ENCODE measurements around the gene MAN1C1.
"Not testable (repeated sequence)": the region's sequence is repeated elsewhere in the genome, so short reads cannot be mapped to it uniquely, and the experiment has no call there.

Gene MAN1C1

GRCh38 chr1:25724201-25724600 lies 107.6 kb downstream of the MAN1C1 start:
- no peak for DNase-seq

GRCh38 chr1:25724966-25725365 lies 108.4 kb downstream of the MAN1C1 start:
- no peak for DNase-seq

GRCh38 chr1:25725482-25725881 lies 108.9 kb downstream of the MAN1C1 start:
- no peak for DNase-seq

GRCh38 chr1:25727088-25727487 lies 110.5 kb downstream of the MAN1C1 start:
- no peak for DNase-seq

- no peak for DNase-seq
These were observed 111.2 kb downstream of the MAN1C1 start for GRCh38 chr1:25727635-25728286.

GRCh38 chr1:25728301-25728935 lies 111.8 kb downstream of the MAN1C1 start:
- DNase-seq: no peak

- DNase-seq: no peak
These were observed 112.5 kb downstream of the MAN1C1 start for GRCh38 chr1:25729045-25729444.

- no peak for DNase-seq
These were observed 113.4 kb downstream of the MAN1C1 start for GRCh38 chr1:25729790-25730644.

GRCh38 chr1:25731148-25731547 lies 114.6 kb downstream of the MAN1C1 start:
- DNase-seq: no peak

GRCh38 chr1:25731626-25732370 lies 115.2 kb downstream of the MAN1C1 start:
- DNase-seq: no peak

GRCh38 chr1:25732821-25733220 lies 116.2 kb downstream of the MAN1C1 start:
- DNase-seq: no peak

GRCh38 chr1:25733271-25733670 lies 116.7 kb downstream of the MAN1C1 start:
- no peak for DNase-seq

- DNase-seq: not testable (repeated sequence)
These were observed 118.4 kb downstream of the MAN1C1 start for GRCh38 chr1:25734991-25735390.

GRCh38 chr1:25735956-25736529 lies 119.5 kb downstream of the MAN1C1 start:
- DNase-seq: no peak

GRCh38 chr1:25737130-25737529 lies 120.5 kb downstream of the MAN1C1 start:
- DNase-seq: no peak

GRCh38 chr1:25738499-25738898 lies 121.9 kb downstream of the MAN1C1 start:
- DNase-seq: no peak

GRCh38 chr1:25739341-25739740 lies 122.8 kb downstream of the MAN1C1 start:
- DNase-seq: no peak

- no peak for DNase-seq
These were observed 123.5 kb downstream of the MAN1C1 start for GRCh38 chr1:25740071-25740470.

- no peak for DNase-seq
These were observed 125.7 kb downstream of the MAN1C1 start for GRCh38 chr1:25742316-25742715.

- no peak for DNase-seq
These were observed 126.9 kb downstream of the MAN1C1 start for GRCh38 chr1:25743164-25744139.

GRCh38 chr1:25744140-25744581 lies 127.6 kb downstream of the MAN1C1 start:
- no peak for DNase-seq
